ENCODE data around the gene NLRP6.

The NLRP6 gene

GRCh38 chr11:241634-242033 lies 36.6 kb upstream of the NLRP6 start:
- H3K4me1 ChIP-seq (ENCODE audit: insufficient read depth, low read length) = 0 out of 2 replicates have a peak, but pooled peaks cover 6% of the 10 kb centered on the region
- H3K27me3 ChIP-seq (ENCODE audit: insufficient read depth, low read length) = no peaks in the 10 kb centered on the region
- no peak overlapping the region for H3K4me3 ChIP-seq (ENCODE audit: low read length)
- no peak overlapping the region for H3K27ac ChIP-seq (ENCODE audit: low read depth, low read length)
- 92% methylated on average over 5 of the region's 5 CpGs for WGBS
- peaks cover 75% of the 10 kb centered on the region for H3K36me3 ChIP-seq (ENCODE audit: insufficient read depth, low read length)
- no peaks in the 10 kb centered on the region for H3K9me3 ChIP-seq (ENCODE audit: insufficient read depth, low read depth, low read length)
- no peak overlapping the region for H3K9ac ChIP-seq (ENCODE audit: low read depth, low read length)

- 88% methylated on average over 2 of the region's 2 CpGs for WGBS
Measured at GRCh38 chr11:244376-244775, 33.8 kb upstream of the NLRP6 start.

GRCh38 chr11:249062-249461 lies 29.1 kb upstream of the NLRP6 start:
- WGBS = 82% methylated on average over 8 of the region's 8 CpGs
- H3K27ac ChIP-seq (ENCODE audit: low read depth, low read length) = no peak overlapping the region
- H3K36me3 ChIP-seq (ENCODE audit: insufficient read depth, low read length) = peaks cover 93% of the 10 kb centered on the region
- no peaks in the 10 kb centered on the region for H3K4me1 ChIP-seq (ENCODE audit: insufficient read depth, low read length)
- no peaks in the 10 kb centered on the region for H3K9me3 ChIP-seq (ENCODE audit: insufficient read depth, low read depth, low read length)
- no peak overlapping the region for H3K9ac ChIP-seq (ENCODE audit: low read depth, low read length)
- H3K4me3 ChIP-seq (ENCODE audit: low read length) = no peak overlapping the region
- no peaks in the 10 kb centered on the region for H3K27me3 ChIP-seq (ENCODE audit: insufficient read depth, low read length)

More at GRCh38 chr11:244376-244775, 33.8 kb upstream of the NLRP6 start:
- Histone ChIP-seq H3K36me3 (ENCODE audit: insufficient read depth, low read length) (peaks cover 95% of the 10 kb centered on the region), H3K4me3 (ENCODE audit: low read length) (no peak overlapping the region), H3K27me3 (ENCODE audit: insufficient read depth, low read length) (no peaks in the 10 kb centered on the region), H3K27ac (ENCODE audit: low read depth, low read length) (no peak overlapping the region), H3K9ac (ENCODE audit: low read depth, low read length) (no peak overlapping the region), H3K4me1 (ENCODE audit: insufficient read depth, low read length) (no peaks in the 10 kb centered on the region), H3K9me3 (ENCODE audit: insufficient read depth, low read depth, low read length) (no peaks in the 10 kb centered on the region)

- peaks cover 82% of the 10 kb centered on the region for H3K36me3 ChIP-seq (ENCODE audit: insufficient read depth, low read length)
- no peaks in the 10 kb centered on the region for H3K27me3 ChIP-seq (ENCODE audit: insufficient read depth, low read length)
- WGBS = 95% methylated on average over 4 of the region's 5 CpGs
- H3K4me1 ChIP-seq (ENCODE audit: insufficient read depth, low read length) = no peaks in the 10 kb centered on the region
- H3K27ac ChIP-seq (ENCODE audit: low read depth, low read length) = no peak overlapping the region; the same call in 1 of the 2 replicates
- H3K9me3 ChIP-seq (ENCODE audit: insufficient read depth, low read depth, low read length) = no peaks in the 10 kb centered on the region
- no peak overlapping the region for H3K9ac ChIP-seq (ENCODE audit: low read depth, low read length)
- H3K4me3 ChIP-seq (ENCODE audit: low read length) = no peak overlapping the region
Measured at GRCh38 chr11:250274-250673, 27.9 kb upstream of the NLRP6 start.

GRCh38 chr11:250740-251299 lies 27.4 kb upstream of the NLRP6 start:
- Histone ChIP-seq H3K9ac (ENCODE audit: low read depth, low read length) (no peak overlapping the region), H3K36me3 (ENCODE audit: insufficient read depth, low read length) (peaks cover 77% of the 10 kb centered on the region), H3K27ac (ENCODE audit: low read depth, low read length) (no peak overlapping the region; the same call in 1 of the 2 replicates), H3K4me1 (ENCODE audit: insufficient read depth, low read length) (no peaks in the 10 kb centered on the region), H3K27me3 (ENCODE audit: insufficient read depth, low read length) (no peaks in the 10 kb centered on the region), H3K4me3 (ENCODE audit: low read length) (no peak overlapping the region), H3K9me3 (ENCODE audit: insufficient read depth, low read depth, low read length) (no peaks in the 10 kb centered on the region)
- WGBS = 76% methylated on average over 10 of the region's 10 CpGs

- Histone ChIP-seq H3K36me3 (ENCODE audit: insufficient read depth, low read length) (peaks cover 69% of the 10 kb centered on the region), H3K9ac (ENCODE audit: low read depth, low read length) (no peak overlapping the region), H3K27ac (ENCODE audit: low read depth, low read length) (no peak overlapping the region)
Measured at GRCh38 chr11:251550-251949, 26.7 kb upstream of the NLRP6 start.

GRCh38 chr11:252666-253065 lies 25.5 kb upstream of the NLRP6 start:
- WGBS = 97% methylated on average over 8 of the region's 8 CpGs
- no peak overlapping the region for H3K9ac ChIP-seq (ENCODE audit: low read depth, low read length)
- H3K36me3 ChIP-seq (ENCODE audit: insufficient read depth, low read length) = peaks cover 58% of the 10 kb centered on the region
- no peak overlapping the region for H3K4me3 ChIP-seq (ENCODE audit: low read length)
- no peaks in the 10 kb centered on the region for H3K9me3 ChIP-seq (ENCODE audit: insufficient read depth, low read depth, low read length)
- H3K4me1 ChIP-seq (ENCODE audit: insufficient read depth, low read length) = no peaks in the 10 kb centered on the region
- no peaks in the 10 kb centered on the region for H3K27me3 ChIP-seq (ENCODE audit: insufficient read depth, low read length)
- no peak overlapping the region for H3K27ac ChIP-seq (ENCODE audit: low read depth, low read length)

More at GRCh38 chr11:251550-251949, 26.7 kb upstream of the NLRP6 start:
- H3K4me3 ChIP-seq (ENCODE audit: low read length) = no peak overlapping the region
- no peaks in the 10 kb centered on the region for H3K4me1 ChIP-seq (ENCODE audit: insufficient read depth, low read length)
- 93% methylated on average over 10 of the region's 10 CpGs for whole genome bisulfite sequencing
- no peaks in the 10 kb centered on the region for H3K9me3 ChIP-seq (ENCODE audit: insufficient read depth, low read depth, low read length)
- no peaks in the 10 kb centered on the region for H3K27me3 ChIP-seq (ENCODE audit: insufficient read depth, low read length)

- H3K4me1 ChIP-seq (ENCODE audit: insufficient read depth, low read length) = no peaks in the 10 kb centered on the region
- WGBS = 94% methylated on average over 13 of the region's 13 CpGs
- no peak overlapping the region for H3K9ac ChIP-seq (ENCODE audit: low read depth, low read length)
- H3K27ac ChIP-seq (ENCODE audit: low read depth, low read length) = no peak overlapping the region
- no peaks in the 10 kb centered on the region for H3K9me3 ChIP-seq (ENCODE audit: insufficient read depth, low read depth, low read length)
- no peaks in the 10 kb centered on the region for H3K27me3 ChIP-seq (ENCODE audit: insufficient read depth, low read length)
- no peak overlapping the region for H3K4me3 ChIP-seq (ENCODE audit: low read length)
- H3K36me3 ChIP-seq (ENCODE audit: insufficient read depth, low read length) = peaks cover 52% of the 10 kb centered on the region
Measured at GRCh38 chr11:253160-253885, 24.9 kb upstream of the NLRP6 start.

GRCh38 chr11:253886-254270 lies 24.3 kb upstream of the NLRP6 start:
- no peaks in the 10 kb centered on the region for H3K27me3 ChIP-seq (ENCODE audit: insufficient read depth, low read length)
- no peak overlapping the region for H3K4me3 ChIP-seq (ENCODE audit: low read length)
- 95% methylated on average over 5 of the region's 5 CpGs for WGBS
- no peaks in the 10 kb centered on the region for H3K4me1 ChIP-seq (ENCODE audit: insufficient read depth, low read length)
- H3K9me3 ChIP-seq (ENCODE audit: insufficient read depth, low read depth, low read length) = no peaks in the 10 kb centered on the region
- H3K9ac ChIP-seq (ENCODE audit: low read depth, low read length) = no peak overlapping the region
- peaks cover 46% of the 10 kb centered on the region for H3K36me3 ChIP-seq (ENCODE audit: insufficient read depth, low read length)
- no peak overlapping the region for H3K27ac ChIP-seq (ENCODE audit: low read depth, low read length)

- Histone ChIP-seq H3K9ac (ENCODE audit: low read depth, low read length) (no peak overlapping the region), H3K27me3 (ENCODE audit: insufficient read depth, low read length) (no peaks in the 10 kb centered on the region), H3K9me3 (ENCODE audit: insufficient read depth, low read depth, low read length) (no peaks in the 10 kb centered on the region), H3K4me3 (ENCODE audit: low read length) (no peak overlapping the region), H3K36me3 (ENCODE audit: insufficient read depth, low read length) (peaks cover 35% of the 10 kb centered on the region), H3K4me1 (ENCODE audit: insufficient read depth, low read length) (no peaks in the 10 kb centered on the region), H3K27ac (ENCODE audit: low read depth, low read length) (no peak overlapping the region)
- WGBS = 80% methylated on average over 2 of the region's 3 CpGs
Measured at GRCh38 chr11:255176-255575, 23.0 kb upstream of the NLRP6 start.

- Histone ChIP-seq H3K36me3 (ENCODE audit: insufficient read depth, low read length) (peaks cover 28% of the 10 kb centered on the region), H3K4me3 (ENCODE audit: low read length) (no peak overlapping the region), H3K9ac (ENCODE audit: low read depth, low read length) (no peak overlapping the region), H3K4me1 (ENCODE audit: insufficient read depth, low read length) (no peaks in the 10 kb centered on the region), H3K27me3 (ENCODE audit: insufficient read depth, low read length) (no peaks in the 10 kb centered on the region), H3K9me3 (ENCODE audit: insufficient read depth, low read depth, low read length) (no peaks in the 10 kb centered on the region), H3K27ac (ENCODE audit: low read depth, low read length) (no peak overlapping the region)
- WGBS = 96% methylated on average over 2 of the region's 2 CpGs
Measured at GRCh38 chr11:255816-256215, 22.4 kb upstream of the NLRP6 start.
